GM12878 (cell line): ENCODE data around the gene ZNF284. TPM values are rescaled to one million over a fixed set of nuclear protein-coding genes. Genes with fewer than 3 reads are reported as not detected.

Experiments used
- ATAC-seq: fragments of 200-7000 bp; cut with Tn5 transposase; 3 replicates; pipeline ENCODE4 v1.9.1; 2020; ENCODE audit warnings: mild to moderate bottlenecking, moderate library complexity
- Bru-seq: library from RNA; stranded (reverse); fragments of 400-500 nt; gene quantifications from one replicate; lab custom pipeline; 2021; lab: Mats Ljungman, UMichigan
- BruChase-seq, 2 experiments: library from RNA; stranded (reverse); fragments of 400-500 nt; gene quantifications; one replicate each; lab custom pipeline; 2021; lab: Mats Ljungman, UMichigan
- BruUV-seq: library from RNA; stranded (reverse); fragments of 400-500 nt; replicated peaks from 2 replicates; lab custom pipeline; 2021; lab: Mats Ljungman, UMichigan
- CTCF ChIA-PET: fragments of 300-600 bp; sonication (Branson Sonifier 250); formaldehyde crosslinking; extraction: SDS; loops from one replicate; lab custom pipeline; 2021; ENCODE audit warnings: inconsistent platforms; lab: Yijun Ruan, JAX
- POLR2A ChIA-PET: fragments of 350-600 bp; formaldehyde crosslinking; extraction: SDS; loops from one replicate; lab custom pipeline; 2021; ENCODE audit warnings: inconsistent platforms; lab: Charles Lee
- RAD21 ChIA-PET: fragments of 300-600 bp; sonication (Branson Sonifier 250); formaldehyde crosslinking; loops from one replicate; lab custom pipeline; 2023; ENCODE audit warnings: antibody characterized with exemption; ENCODE audit not compliant: unreplicated experiment; lab: Charles Lee
- SMC1A ChIA-PET: fragments of 300-600 bp; sonication (Branson Sonifier 250); formaldehyde crosslinking; loops from one replicate; lab custom pipeline; 2023; ENCODE audit not compliant: unreplicated experiment, uncharacterized antibody; lab: Charles Lee
- DNase-seq: peaks from one replicate; pipeline ENCODE4 v3.0.0-alpha.2; 2011; ENCODE audit warnings: low read depth, low spot score
- FAIRE-seq: peaks from 3 replicates; lab custom pipeline; 2011; peaks lifted over from hg19 to GRCh38; lab: Jason Lieb, UNC
- H2AFZ ChIP-seq: 2 replicates; pipeline ENCODE4 v1.6.0; 2011; ENCODE audit warnings: low read depth, low read length, control low read depth; ENCODE audit not compliant: control insufficient read depth
- H3K27ac ChIP-seq: 2 replicates; pipeline ENCODE4 v1.5.1; 2011; ENCODE audit warnings: control low read depth; ENCODE audit not compliant: control insufficient read depth, insufficient read depth
- H3K27me3 ChIP-seq, 2 experiments: replicated peaks in 1 of 2; 2 replicates each; pipeline versions ENCODE4 v1.6.0 to v1.6.1; 2011; ENCODE audit warnings: low read length in 1 of 2; ENCODE audit not compliant: control insufficient read depth in 2 of 2, insufficient read depth in 2 of 2
- H3K36me3 ChIP-seq, 2 experiments: 2 replicates each; pipeline ENCODE4 v1.5.1; 2011; ENCODE audit warnings: low read length in 1 of 2; ENCODE audit not compliant: control insufficient read depth in 2 of 2, insufficient read depth in 2 of 2
- H3K4me1 ChIP-seq: 2 replicates; pipeline ENCODE4 v1.6.1; 2011; ENCODE audit warnings: mild to moderate bottlenecking, low read length, moderate library complexity, mixed read lengths; ENCODE audit not compliant: control insufficient read depth, insufficient read depth
- H3K4me2 ChIP-seq: 2 replicates; pipeline ENCODE4 v1.6.0; 2011; ENCODE audit warnings: control low read depth; ENCODE audit not compliant: control insufficient read depth, insufficient read depth
- H3K4me3 ChIP-seq: fragments of 200-600 bp; sonication (generic); 2 replicates; pipeline ENCODE4 v1.5.1; 2016
- H3K79me2 ChIP-seq: 2 replicates; pipeline ENCODE4 v1.6.0; 2011; ENCODE audit warnings: low read length; ENCODE audit not compliant: control insufficient read depth, insufficient read depth
- H3K9ac ChIP-seq: 2 replicates; pipeline ENCODE4 v1.8.0; 2011; ENCODE audit warnings: low read length, control low read depth, mixed read lengths; ENCODE audit not compliant: control insufficient read depth, insufficient read depth
- H3K9me3 ChIP-seq: replicated peaks from 3 replicates; pipeline ENCODE4 v1.5.1; 2011; ENCODE audit warnings: mild to moderate bottlenecking, low read length; ENCODE audit not compliant: control insufficient read depth, insufficient read depth
- H4K20me1 ChIP-seq: 2 replicates; pipeline ENCODE4 v1.6.0; 2011; ENCODE audit not compliant: control insufficient read depth, insufficient read depth
- BACH1 ChIP-seq: fragments of 450-650 bp; IDR thresholded peaks from 2 replicates; pipeline ENCODE4 v1.6.1; 2017; ENCODE audit warnings: mild to moderate bottlenecking, borderline replicate concordance
- BRCA1 ChIP-seq: IDR thresholded peaks from 2 replicates; pipeline ENCODE4 v1.6.1; 2011; ENCODE audit warnings: low read depth, low read length, improper control_type of control experiment
- CREB1 ChIP-seq: IDR thresholded peaks from 2 replicates; pipeline ENCODE4 v1.6.1; 2012; ENCODE audit warnings: low read depth, mild to moderate bottlenecking, inconsistent platforms
- EGR1 ChIP-seq, 2 experiments: IDR thresholded peaks; 1 replicate in 1 of 2; 2 replicates in 1 of 2; pipeline ENCODE4 v1.6.1; 2011 to 2012; ENCODE audit warnings: low read depth in 2 of 2, low read length in 2 of 2, borderline replicate concordance in 1 of 2, mild to moderate bottlenecking in 1 of 2, moderate library complexity in 1 of 2
- FOS ChIP-seq: IDR thresholded peaks from 3 replicates; pipeline ENCODE4 v1.6.1; 2011; ENCODE audit warnings: borderline replicate concordance; ENCODE audit not compliant: insufficient read length; ENCODE audit errors: extremely low read depth
- GATAD2B ChIP-seq: fragments of 450-650 bp; conservative IDR thresholded peaks from 2 replicates; pipeline ENCODE4 v1.6.1; 2017; ENCODE audit warnings: low read depth, mild to moderate bottlenecking, moderate library complexity
- NR2C1 ChIP-seq: fragments of 450-650 bp; IDR thresholded peaks from 2 replicates; pipeline ENCODE4 v1.6.1; 2017; ENCODE audit warnings: antibody characterized with exemption, mild to moderate bottlenecking, moderate library complexity
- SIX5 ChIP-seq: IDR thresholded peaks from 2 replicates; pipeline ENCODE4 v1.6.1; 2011; ENCODE audit warnings: mild to moderate bottlenecking, low read depth, low read length, moderate library complexity; ENCODE audit not compliant: severe bottlenecking
- SPI1 ChIP-seq: IDR thresholded peaks from 2 replicates; pipeline ENCODE4 v1.6.1; 2011; ENCODE audit warnings: low read depth, mild to moderate bottlenecking, low read length, moderate library complexity, borderline replicate concordance; ENCODE audit not compliant: insufficient read depth
- SRF ChIP-seq, 2 experiments: IDR thresholded peaks; 2 replicates each; pipeline ENCODE4 v1.6.1; 2011; ENCODE audit warnings: low read depth in 2 of 2, low read length in 2 of 2, mild to moderate bottlenecking in 1 of 2, moderate library complexity in 1 of 2
- TARDBP ChIP-seq: IDR thresholded peaks from 2 replicates; pipeline ENCODE4 v1.6.1; 2016; ENCODE audit warnings: borderline replicate concordance
- TCF12 ChIP-seq: IDR thresholded peaks from 2 replicates; pipeline ENCODE4 v1.6.1; 2011; ENCODE audit warnings: low read depth, mild to moderate bottlenecking, low read length
- WGBS: methylation state at CpG from one replicate; pipeline ENCODE4 v1.1.6; 2016; ENCODE audit warnings: low lambda C conversion rate; ENCODE audit not compliant: insufficient replicate concordance, insufficient coverage; ENCODE audit errors: missing lambda C conversion rate; 5-methylcytosine and 5-hydroxymethylcytosine counted together
- in situ Hi-C: fragments of 300-500 bp; cut with MboI; formaldehyde crosslinking; loops from 9 replicates; pipeline ENCODE4 v1.14.3; 2018; ENCODE audit warnings: mixed read lengths
- intact Hi-C: fragments of 100-400 bp; cut with micrococcal nuclease; formaldehyde crosslinking; loops from one replicate; pipeline ENCODE4 v1.14.2; 2022; ENCODE audit not compliant: unreplicated experiment
- long read RNA-seq, 2 experiments: library from polyadenylated mRNA; unstranded; transcript quantifications; one replicate each; pipeline ENCODE4 v2.0.0, GENCODE V29; 2019 to 2020
- polyA minus RNA-seq, 3 experiments: library from RNA; depleted of rRNA, polyadenylated mRNA; stranded (reverse); fragments of >200 nt; gene quantifications; 2 replicates each; pipeline ENCODE4 v1.2.3, GENCODE V29; 2011
- polyA plus RNA-seq, 11 experiments: library from polyadenylated mRNA; depleted of rRNA in 4 of 11; unstranded in 6 of 11; stranded (reverse) in 5 of 11; fragments of >200 nt; fragmentation: Nextera tagmentation in 4 of 11; fragmentation: Illumina TruSeq in 1 of 11; extraction: Ambion mirVana in 4 of 11; extraction: Trizol in 1 of 11; gene quantifications; 1 replicate in 1 of 11; 2 replicates in 10 of 11; pipeline versions ENCODE4 v1.2.1 to v1.2.3, GENCODE V29; 2011 to 2016; ENCODE audit warnings: inconsistent platforms in 2 of 11, missing spikeins in 2 of 11, low read depth in 1 of 11
- total RNA-seq, 4 experiments: library from RNA; depleted of rRNA in 3 of 4; stranded (reverse); fragments of >200 nt in 3 of 4; fragmentation: Illumina TruSeq in 1 of 4; extraction: Trizol in 1 of 4; gene quantifications; 2 replicates each; pipeline versions ENCODE4 v1.2.1 to v1.2.3, GENCODE V29; 2013 to 2021
- TF ChIP-seq, protein P1 (sequence below): IDR thresholded peaks from 2 replicates; pipeline ENCODE4 v1.6.1; 2012; ENCODE audit warnings: improper control_type of control experiment, low read depth, low read length; ENCODE audit not compliant: insufficient replicate concordance

The ZNF284 gene
- 5.3 and 5.8 TPM in 2 replicates for total RNA-seq (2013; cell fraction: nucleolus; rRNA removed)
- total RNA-seq (2014; rRNA removed): 0.45 and 0.49 TPM in 2 replicates
- 0.72 and 0.88 TPM in 2 replicates for total RNA-seq (2014; rRNA removed; fragmentation: Illumina TruSeq; extraction: Trizol)
- 0.53 and 0.82 TPM in 2 replicates for total RNA-seq (2021)
- polyA plus RNA-seq (2011; ENCODE audit: low read depth): 0.28 TPM
- 1.7 TPM in 2 replicates for polyA plus RNA-seq (2011; rRNA removed)
- 0.72 and 0.81 TPM in 2 replicates for polyA plus RNA-seq (2011; cell fraction: cytosol; rRNA removed)
- 0.91 TPM in 2 replicates for polyA plus RNA-seq (2011; cell fraction: nucleus; rRNA removed)
- 0.74 and 0.76 TPM in 2 replicates for polyA plus RNA-seq (2012)
- polyA plus RNA-seq (2014; fragmentation: Illumina TruSeq; extraction: Trizol): 0.48 and 0.62 TPM in 2 replicates
- polyA plus RNA-seq (2014; fragmentation: Nextera tagmentation; extraction: Ambion mirVana): under 1 TPM; 0.37 to 0.68 TPM
- polyA plus RNA-seq (2014; rRNA removed): 0.25 and 0.35 TPM in 2 replicates
- under 1 TPM; 0.60 TPM for polyA plus RNA-seq (2016; fragmentation: Nextera tagmentation; extraction: Ambion mirVana)
- 2.0 and 2.7 TPM in 2 replicates for polyA minus RNA-seq (2011; rRNA and poly(A)+ RNA removed)
- 1.1 and 1.5 TPM in 2 replicates for polyA minus RNA-seq (2011; cell fraction: cytosol; rRNA and poly(A)+ RNA removed)
- 0.48 and 0.57 TPM in 2 replicates for polyA minus RNA-seq (2011; cell fraction: nucleus; rRNA and poly(A)+ RNA removed)
- Bru-seq, nascent RNA: percentile 57 among the genes with signal in this experiment
- BruChase-seq, experiment 1, labeled RNA remaining after a 6-hour chase: percentile 77 among the genes with signal in this experiment
- BruChase-seq, experiment 2, labeled RNA remaining after a 2-hour chase: percentile 80 among the genes with signal in this experiment
- long read RNA-seq, experiment 1, partial matches to known transcripts: 0 of 1 reads
- long read RNA-seq, experiment 1, other reads (novel, unspliced or antisense): 1 of 1 reads
- long read RNA-seq, experiment 2, full-length matches to known transcripts: 4 of 8 reads
- long read RNA-seq, experiment 2, partial matches to known transcripts: 0 of 8 reads
- long read RNA-seq, experiment 2, other reads (novel, unspliced or antisense): 4 of 8 reads

DNA sequence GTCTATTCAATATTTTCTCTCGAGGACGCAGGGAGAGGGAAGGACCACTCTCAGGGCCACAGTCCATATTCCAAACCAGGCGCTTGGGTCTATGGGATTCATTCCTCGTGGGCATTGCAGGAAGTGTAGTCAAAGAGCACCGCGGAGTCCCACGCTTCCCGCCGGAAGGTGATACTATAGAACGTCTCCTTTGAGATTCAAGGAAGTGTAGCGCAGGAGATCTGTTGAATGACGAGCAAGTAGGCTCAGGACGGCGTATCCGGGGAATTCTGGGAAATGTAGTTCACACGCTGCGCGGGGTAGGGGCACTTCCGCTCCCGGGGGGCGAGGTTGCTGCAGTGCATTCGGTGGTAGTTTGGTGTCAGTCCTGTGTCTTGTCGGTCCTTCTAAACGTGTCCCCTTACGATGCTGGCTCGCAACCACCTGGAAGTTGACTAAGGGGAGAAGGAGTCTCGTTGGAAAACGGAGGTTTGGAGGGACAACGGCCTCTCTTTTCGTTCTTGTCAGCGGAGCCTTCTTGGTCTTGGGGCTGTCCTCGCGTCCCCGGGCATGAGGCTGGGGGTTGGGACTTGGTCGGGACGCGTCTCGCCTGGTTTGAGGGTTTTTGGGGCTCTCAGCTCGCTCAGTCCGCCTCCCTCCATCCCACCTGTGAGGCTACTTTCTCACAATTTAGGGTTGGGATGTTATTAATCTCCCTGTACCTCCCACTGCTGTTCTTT is at the start of gene ZNF284:
Gene ZNF284, plus strand, starts transcription at position 336 of the 719 bp plus-strand sequence. CDS start 4,231 bp downstream, outside the sequence.
- intact Hi-C loops (no loop called here), in situ Hi-C loops (no loop called here)
- ChIA-PET CTCF (interaction anchor here (0.8 to 3.1 kb wide), 4 partner anchors 21 to 330 kb away, joined by 3 to 16 read pairs (median 5); partner anchors contain the start of gene ZNF224), POLR2A (no interaction called here), SMC1A (interaction anchor here (0.5 to 1.6 kb wide), 9 partner anchors 23 to 271 kb away, joined by 3 to 5 read pairs (median 3); partner anchors contain the start of genes ZNF221 and ZNF225), RAD21 (interaction anchor here (1.0 to 1.4 kb wide), 5 partner anchors 22 to 403 kb away, joined by 3 to 5 read pairs (median 4); partner anchors contain the start of gene ZNF45)
- BruUV-seq: TSS peak; percentile 82
- Histone ChIP-seq H3K27me3 (no peaks in the 10 kb centered on the region), H3K9ac (peak within 1 kb of the TSS; percentile 33), H4K20me1 (no peaks in the 10 kb centered on the region), H3K79me2 (no peaks in the 10 kb centered on the region), H3K9me3 (no peaks in the 10 kb centered on the region; the same call in 1 of the 3 replicates), H3K27ac (peak within 1 kb of the TSS; percentile 36; the same call in 1 of the 2 replicates), H3K4me2 (peak within 1 kb of the TSS; percentile 89), H3K4me1 (no peaks in the 10 kb centered on the region), H2AFZ (peak within 1 kb of the TSS; percentile 64), H3K36me3 (no peaks in the 10 kb centered on the region), H3K4me3 (peak within 1 kb of the TSS; percentile 66)
- FAIRE-seq (peak; percentile 94), DNase-seq (peak; percentile 78), ATAC-seq (peak; percentile 100)
- WGBS: 17% methylated on average over 40 of the region's 40 CpGs
- TF ChIP-seq, protein P1, sequence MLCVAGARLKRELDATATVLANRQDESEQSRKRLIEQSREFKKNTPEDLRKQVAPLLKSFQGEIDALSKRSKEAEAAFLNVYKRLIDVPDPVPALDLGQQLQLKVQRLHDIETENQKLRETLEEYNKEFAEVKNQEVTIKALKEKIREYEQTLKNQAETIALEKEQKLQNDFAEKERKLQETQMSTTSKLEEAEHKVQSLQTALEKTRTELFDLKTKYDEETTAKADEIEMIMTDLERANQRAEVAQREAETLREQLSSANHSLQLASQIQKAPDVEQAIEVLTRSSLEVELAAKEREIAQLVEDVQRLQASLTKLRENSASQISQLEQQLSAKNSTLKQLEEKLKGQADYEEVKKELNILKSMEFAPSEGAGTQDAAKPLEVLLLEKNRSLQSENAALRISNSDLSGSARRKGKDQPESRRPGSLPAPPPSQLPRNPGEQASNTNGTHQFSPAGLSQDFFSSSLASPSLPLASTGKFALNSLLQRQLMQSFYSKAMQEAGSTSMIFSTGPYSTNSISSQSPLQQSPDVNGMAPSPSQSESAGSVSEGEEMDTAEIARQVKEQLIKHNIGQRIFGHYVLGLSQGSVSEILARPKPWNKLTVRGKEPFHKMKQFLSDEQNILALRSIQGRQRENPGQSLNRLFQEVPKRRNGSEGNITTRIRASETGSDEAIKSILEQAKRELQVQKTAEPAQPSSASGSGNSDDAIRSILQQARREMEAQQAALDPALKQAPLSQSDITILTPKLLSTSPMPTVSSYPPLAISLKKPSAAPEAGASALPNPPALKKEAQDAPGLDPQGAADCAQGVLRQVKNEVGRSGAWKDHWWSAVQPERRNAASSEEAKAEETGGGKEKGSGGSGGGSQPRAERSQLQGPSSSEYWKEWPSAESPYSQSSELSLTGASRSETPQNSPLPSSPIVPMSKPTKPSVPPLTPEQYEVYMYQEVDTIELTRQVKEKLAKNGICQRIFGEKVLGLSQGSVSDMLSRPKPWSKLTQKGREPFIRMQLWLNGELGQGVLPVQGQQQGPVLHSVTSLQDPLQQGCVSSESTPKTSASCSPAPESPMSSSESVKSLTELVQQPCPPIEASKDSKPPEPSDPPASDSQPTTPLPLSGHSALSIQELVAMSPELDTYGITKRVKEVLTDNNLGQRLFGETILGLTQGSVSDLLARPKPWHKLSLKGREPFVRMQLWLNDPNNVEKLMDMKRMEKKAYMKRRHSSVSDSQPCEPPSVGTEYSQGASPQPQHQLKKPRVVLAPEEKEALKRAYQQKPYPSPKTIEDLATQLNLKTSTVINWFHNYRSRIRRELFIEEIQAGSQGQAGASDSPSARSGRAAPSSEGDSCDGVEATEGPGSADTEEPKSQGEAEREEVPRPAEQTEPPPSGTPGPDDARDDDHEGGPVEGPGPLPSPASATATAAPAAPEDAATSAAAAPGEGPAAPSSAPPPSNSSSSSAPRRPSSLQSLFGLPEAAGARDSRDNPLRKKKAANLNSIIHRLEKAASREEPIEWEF: no peak
- TF ChIP-seq SRF (IDR thresholded peaks at IDR 0.05; ENCODE audit: low read depth in 2 of 2, low read length in 2 of 2): 0 out of 4 replicates have a peak, but pooled peaks of 1 of the 2 experiments have one; percentile 29
- TF ChIP-seq BACH1: no peak
- TF ChIP-seq CREB1: peak; percentile 87
- no peak for TF ChIP-seq TCF12
- no peak for TF ChIP-seq EGR1 (IDR thresholded peaks at IDR 0.05; ENCODE audit: borderline replicate concordance in 1 of 2, low read depth in 2 of 2, low read length in 2 of 2)
- TF ChIP-seq TARDBP: peak; percentile 67; the same call in 1 of the 2 replicates
- TF ChIP-seq SPI1: peak; percentile 81; the same call in 1 of the 2 replicates
- TF ChIP-seq NR2C1: peak; percentile 65; the same call in 1 of the 2 replicates
- peak; percentile 83 for TF ChIP-seq SIX5
- TF ChIP-seq BRCA1: no peak
- 0 out of 2 replicates have a peak, but pooled peaks have one; percentile 32 for TF ChIP-seq GATAD2B
- no peak for TF ChIP-seq FOS
